K562 (cell line): ENCODE results near the gene SLX4IP. TPM values are rescaled to one million over a fixed set of nuclear protein-coding genes. Genes with fewer than 3 reads are reported as not detected.

Experiments
- ATAC-seq: fragments of 200-7000 bp; cut with Tn5 transposase; 3 replicates; pipeline ENCODE4 v1.9.1; 2020; ENCODE audit warnings: moderate library complexity
- BruUV-seq: library from RNA; stranded (reverse); fragments of 400-500 nt; replicated peaks from 2 replicates; lab custom pipeline; 2021; lab: Mats Ljungman, UMichigan
- CTCF ChIA-PET: fragments of 300-600 bp; formaldehyde crosslinking; extraction: SDS; loops from one replicate; lab custom pipeline; 2021; ENCODE audit warnings: low intra/inter-chr PET ratio; lab: Yijun Ruan, JAX
- POLR2A ChIA-PET: fragments of 300-600, 350-650 bp; sonication (Branson Sonifier 250); formaldehyde crosslinking; extraction: SDS; loops from one replicate; lab custom pipeline; 2021; ENCODE audit warnings: antibody characterized with exemption, inconsistent platforms; lab: Yijun Ruan, JAX
- DNase-seq, 4 experiments: peaks; one replicate each; pipeline versions ENCODE4 v3.0.0 to v3.0.0-alpha.2; 2011 to 2018; ENCODE audit warnings: low spot score in 3 of 4, mixed read lengths in 3 of 4; ENCODE audit errors: extremely low read depth in 1 of 4
- FAIRE-seq: peaks from 2 replicates; lab custom pipeline; 2011; peaks lifted over from hg19 to GRCh38; lab: Jason Lieb, UNC
- H2AFZ ChIP-seq: 2 replicates; pipeline ENCODE4 v1.6.0; 2011; ENCODE audit warnings: low read depth, low read length, control low read depth, inconsistent platforms
- H3K27ac ChIP-seq: fragments of 200-600 bp; 3 replicates; pipeline ENCODE4 v1.8.0; 2011; ENCODE audit warnings: low read depth, mild to moderate bottlenecking, control low read depth, inconsistent platforms, low read length, moderate library complexity, mixed read lengths; ENCODE audit errors: extremely low read depth
- H3K27me3 ChIP-seq, 2 experiments: fragments of 300-600 bp in 1 of 2; 2 replicates in 1 of 2; 3 replicates in 1 of 2; pipeline versions ENCODE4 v1.6.0 to v1.8.0; 2011; ENCODE audit warnings: inconsistent platforms in 2 of 2, low read length in 2 of 2, mild to moderate bottlenecking in 1 of 2, mixed read lengths in 1 of 2, moderate library complexity in 1 of 2; ENCODE audit not compliant: control insufficient read depth in 2 of 2, insufficient read depth in 2 of 2
- H3K36me3 ChIP-seq: fragments of 300-600 bp; 3 replicates; pipeline ENCODE4 v1.8.0; 2011; ENCODE audit warnings: mild to moderate bottlenecking, low read length, inconsistent platforms; ENCODE audit not compliant: control insufficient read depth, insufficient read depth
- H3K4me1 ChIP-seq, 2 experiments: fragments of 200-600 bp in 1 of 2; replicated peaks in 1 of 2; 2 replicates in 1 of 2; 3 replicates in 1 of 2; pipeline versions ENCODE4 v1.5.1 to v1.8.0; 2011; ENCODE audit warnings: inconsistent platforms in 2 of 2, low read length in 2 of 2, mild to moderate bottlenecking in 1 of 2, mixed read lengths in 1 of 2, moderate library complexity in 1 of 2; ENCODE audit not compliant: control insufficient read depth in 2 of 2, insufficient read depth in 2 of 2
- H3K4me2 ChIP-seq: 2 replicates; pipeline ENCODE4 v1.6.1; 2011; ENCODE audit warnings: low read length, control low read depth, inconsistent platforms, mixed read lengths; ENCODE audit not compliant: insufficient read depth
- H3K4me3 ChIP-seq: fragments of 200-600 bp; sonication (generic), shearing (Covaris generic); 2 replicates; pipeline ENCODE4 v1.5.1; 2016; ENCODE audit warnings: control low read depth, inconsistent platforms
- H3K79me2 ChIP-seq: fragments of 200-600 bp; 3 replicates; pipeline ENCODE4 v1.8.0; 2011; ENCODE audit warnings: low read length, inconsistent platforms; ENCODE audit not compliant: control insufficient read depth, insufficient read depth
- H3K9ac ChIP-seq, 2 experiments: 2 replicates each; pipeline versions ENCODE4 v1.6.0 to v1.6.1; 2011; ENCODE audit warnings: low read depth in 2 of 2, low read length in 2 of 2, control low read depth in 1 of 2, inconsistent platforms in 1 of 2, mild to moderate bottlenecking in 1 of 2, mixed read lengths in 1 of 2; ENCODE audit not compliant: insufficient read depth in 1 of 2
- H3K9me1 ChIP-seq: one replicate; pipeline ENCODE4 v1.6.0; 2011; ENCODE audit warnings: inconsistent platforms, mild to moderate bottlenecking, low read length, moderate library complexity; ENCODE audit not compliant: control insufficient read depth, insufficient read depth
- H3K9me3 ChIP-seq: replicated peaks from 2 replicates; pipeline ENCODE4 v1.5.1; 2011; ENCODE audit warnings: low read depth, low read length, inconsistent platforms; ENCODE audit not compliant: control insufficient read depth, insufficient read depth
- H4K20me1 ChIP-seq: replicated peaks from 2 replicates; pipeline ENCODE4 v1.6.1; 2011; ENCODE audit warnings: low read length, inconsistent platforms, mixed read lengths; ENCODE audit not compliant: control insufficient read depth, insufficient read depth
- ATF1 ChIP-seq, 2 experiments: fragments of 450-650 bp in 1 of 2; IDR thresholded peaks; 2 replicates each; pipeline ENCODE4 v1.6.1; 2016; ENCODE audit warnings: missing compliant biosample characterization in 1 of 2, missing genetic modification characterization in 1 of 2
- BACH1 ChIP-seq: fragments of 200-800 bp; sonication (Bioruptor generic); IDR thresholded peaks from 2 replicates; pipeline ENCODE4 v1.6.1; 2016; ENCODE audit warnings: missing genetic modification characterization, missing compliant biosample characterization
- DDX20 ChIP-seq: fragments of 450-650 bp; IDR thresholded peaks from 2 replicates; pipeline ENCODE4 v1.6.1; 2016; ENCODE audit warnings: missing genetic modification characterization, low read depth, mild to moderate bottlenecking, missing compliant biosample characterization, moderate library complexity
- ELF1 ChIP-seq: fragments of 200-800 bp; sonication (Bioruptor generic); IDR thresholded peaks from 2 replicates; pipeline ENCODE4 v1.6.1; 2016; ENCODE audit warnings: missing genetic modification characterization, missing compliant biosample characterization
- HES1 ChIP-seq: fragments of 450-650 bp; IDR thresholded peaks from 2 replicates; pipeline ENCODE4 v1.6.1; 2016; ENCODE audit warnings: low read depth, mild to moderate bottlenecking, moderate library complexity
- HLTF ChIP-seq: fragments of 450-650 bp; IDR thresholded peaks from 2 replicates; pipeline ENCODE4 v1.6.1; 2016
- KLF10 ChIP-seq: fragments of 250-450 bp; sonication (Bioruptor Pico); IDR thresholded peaks from 2 replicates; pipeline ENCODE4 v1.6.1; 2021; ENCODE audit warnings: matching md5 sums
- MAFK ChIP-seq: IDR thresholded peaks from 2 replicates; pipeline ENCODE4 v1.6.1; 2011; ENCODE audit warnings: low read length, improper control_type of control experiment
- MCM3 ChIP-seq: fragments of 450-650 bp; IDR thresholded peaks from 2 replicates; pipeline ENCODE4 v1.6.1; 2016
- MTA2 ChIP-seq: fragments of 450-650 bp; IDR thresholded peaks from 2 replicates; pipeline ENCODE4 v1.6.1; 2016; ENCODE audit warnings: low read depth
- POLR2AphosphoS5 ChIP-seq: IDR thresholded peaks from 2 replicates; pipeline ENCODE4 v1.6.1; 2011; ENCODE audit warnings: mild to moderate bottlenecking, low read depth, low read length, moderate library complexity; ENCODE audit not compliant: control insufficient read depth, insufficient read depth
- SMARCC2 ChIP-seq: fragments of 450-650 bp; IDR thresholded peaks from 2 replicates; pipeline ENCODE4 v1.6.1; 2017; ENCODE audit warnings: antibody characterized with exemption, moderate library complexity, mild to moderate bottlenecking, low read depth
- SRF ChIP-seq, 2 experiments: fragments of 250-450, 450-650 bp in 1 of 2; sonication (Bioruptor Pico) in 1 of 2; sonication (generic) in 1 of 2; formaldehyde crosslinking; IDR thresholded peaks; 2 replicates each; pipeline versions ENCODE4 v1.5.0 to v1.5.1; 2020 to 2022; ENCODE audit warnings: mild to moderate bottlenecking in 1 of 2, missing genetic modification reagents in 1 of 2
- TFE3 ChIP-seq: fragments of 450-650 bp; formaldehyde crosslinking; IDR thresholded peaks from 2 replicates; pipeline ENCODE4 v1.4.0; 2020; ENCODE audit warnings: mild to moderate bottlenecking, mixed read lengths
- ZNF175 ChIP-seq: fragments of 200-800 bp; sonication (Bioruptor generic); IDR thresholded peaks from 2 replicates; pipeline ENCODE4 v1.6.1; 2016; ENCODE audit warnings: low read depth, mild to moderate bottlenecking, missing genetic modification characterization, missing compliant biosample characterization
- ZNF449 ChIP-seq: fragments of 250-450 bp; sonication (Bioruptor Pico); IDR thresholded peaks from 2 replicates; pipeline ENCODE4 v1.8.0; 2022; ENCODE audit warnings: moderate library complexity, mild to moderate bottlenecking, inconsistent platforms
- WGBS: fragments of 100-300 bp; shearing (Covaris generic); methylation state at CpG from one replicate; pipeline ENCODE4 v1.1.6; 2016; ENCODE audit warnings: low coverage, mixed read lengths; ENCODE audit not compliant: insufficient coverage; ENCODE audit errors: missing lambda C conversion rate; 5-methylcytosine and 5-hydroxymethylcytosine counted together
- in situ Hi-C: fragments of 300-500 bp; cut with MboI; formaldehyde crosslinking; loops from 4 replicates; pipeline ENCODE4 v1.15.0; 2018; ENCODE audit warnings: inconsistent platforms, mixed read lengths
- intact Hi-C: fragments of 100-400 bp; cut with micrococcal nuclease; formaldehyde crosslinking; loops from 2 replicates; pipeline ENCODE4 v1.14.2; 2022
- polyA plus RNA-seq, 8 experiments: library from polyadenylated mRNA; depleted of rRNA in 4 of 8; stranded (reverse) in 5 of 8; unstranded in 3 of 8; fragments of >200 nt; fragmentation: Nextera tagmentation in 2 of 8; fragmentation: Illumina TruSeq in 1 of 8; extraction: Ambion mirVana in 2 of 8; extraction: Trizol in 1 of 8; gene quantifications; 2 replicates each; pipeline versions ENCODE4 v1.2.1 to v1.2.3, GENCODE V29; 2011 to 2014; ENCODE audit warnings: inconsistent platforms in 1 of 8, missing spikeins in 1 of 8
- total RNA-seq, 7 experiments: library from RNA; depleted of rRNA in 6 of 7; stranded (reverse); fragments of >200 nt in 6 of 7; fragmentation: Illumina TruSeq in 2 of 7; extraction: Trizol in 2 of 7; gene quantifications; 2 replicates each; pipeline versions ENCODE4 v1.2.1 to v1.2.3, GENCODE V29; 2011 to 2021; ENCODE audit warnings: low replicate concordance in 1 of 7

SLX4IP gene
- total and polyA plus RNA-seq, 9 of the 15 experiments (the other 6 are each of a cell fraction or from before 2014, with no cell fraction given): 1.5 to 5.9 (median 3.5) TPM

- no peak for TF ChIP-seq HES1
- TF ChIP-seq ATF1 (CRISPR knock-in tag; IDR thresholded peaks at IDR 0.05): no peak
- TF ChIP-seq ATF1 (tag; IDR thresholded peaks at IDR 0.05): no peak
- no peak for TF ChIP-seq BACH1 (tag)
- no peak for TF ChIP-seq MAFK
- no peak for TF ChIP-seq POLR2AphosphoS5
Measured at GRCh38 chr20:10635476-10636208, 200.5 kb downstream of the SLX4IP start (continued).

- no peak for DNase-seq
- ChIA-PET CTCF (no interaction called here), POLR2A (interaction anchor here (0.6 to 1.3 kb wide), 2 partner anchors 13 to 43 kb away, joined by 3 read pairs; no protein-coding TSS in a partner anchor)
- H3K36me3 ChIP-seq: no peaks in the 10 kb centered on the region
- no peak for ATAC-seq
- H4K20me1 ChIP-seq: no peaks in the 10 kb centered on the region
- H3K27ac ChIP-seq: no peak overlapping the region
- TF ChIP-seq ZNF449 (CRISPR knock-in tag) (no peak), MCM3 (no peak), HLTF (no peak), ELF1 (tag) (no peak), TFE3 (CRISPR knock-in tag) (no peak), DDX20 (tag) (no peak), SMARCC2 (no peak), MTA2 (no peak), SRF (CRISPR knock-in tag; IDR thresholded peaks at IDR 0.05) (no peak), ZNF175 (no peak), KLF10 (CRISPR knock-in tag) (no peak)
- intact Hi-C loops (no loop called here), in situ Hi-C loops (no loop called here)
- H3K9me3 ChIP-seq: no peaks in the 10 kb centered on the region
- H3K4me3 ChIP-seq: no peak overlapping the region
- 17% methylated on average over 5 of the region's 5 CpGs for WGBS
- H3K79me2 ChIP-seq: no peaks in the 10 kb centered on the region
- H3K9ac ChIP-seq: no peak overlapping the region
- H3K9me1 ChIP-seq: no peaks in the 10 kb centered on the region
- H3K27me3 ChIP-seq: peaks cover 7 to 26% of the 10 kb centered on the region in 2 experiments; a peak in 4 of 5 replicates
- BruUV-seq: no TSS peak
- no peak overlapping the region for H2AFZ ChIP-seq
- no peaks in the 10 kb centered on the region for H3K4me1 ChIP-seq
- H3K4me2 ChIP-seq: no peak overlapping the region
- FAIRE-seq: no peak
Measured at GRCh38 chr20:10636326-10636818, 201.3 kb downstream of the SLX4IP start.
